HG02938 (cell line): ENCODE results near the gene ENKD1.

ENCODE experiments used
- ATAC-seq: cut with Tn5 transposase; IDR thresholded peaks from one replicate; pipeline ENCODE4 v1.9.1; 2021; ENCODE audit warnings: mild to moderate bottlenecking, moderate library complexity; ENCODE audit not compliant: unreplicated experiment

ENKD1 gene

GRCh38 chr16:67651847-67652246 is 14.7 kb downstream of the ENKD1 start:
- no peak for ATAC-seq

- ATAC-seq, result no peak
Observed at GRCh38 chr16:67651039-67651438, 15.5 kb downstream of the ENKD1 start.

- ATAC-seq, result no peak
Observed at GRCh38 chr16:67650023-67650422, 16.5 kb downstream of the ENKD1 start.

DNA sequence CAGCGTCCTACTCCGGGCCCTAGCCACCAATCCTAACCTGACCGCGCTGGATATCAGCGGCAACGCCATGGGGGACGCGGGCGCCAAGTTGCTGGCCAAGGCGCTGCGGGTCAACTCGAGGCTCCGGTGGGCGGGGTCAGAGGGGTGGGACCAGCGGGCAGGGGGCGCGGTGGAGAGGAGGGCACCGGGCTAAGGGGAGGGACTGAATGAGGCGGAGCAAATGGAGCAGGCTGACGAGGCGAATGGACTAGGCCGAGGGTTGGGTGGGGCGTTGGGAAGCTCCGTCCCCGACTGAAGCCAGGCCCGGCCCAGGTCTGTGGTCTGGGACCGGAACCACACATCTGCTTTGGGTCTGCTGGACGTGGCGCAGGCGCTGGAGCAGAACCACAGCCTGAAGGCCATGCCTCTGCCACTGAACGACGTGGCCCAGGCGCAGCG is 17.0 kb downstream of the ENKD1 start:
- no peak for ATAC-seq

DNA sequence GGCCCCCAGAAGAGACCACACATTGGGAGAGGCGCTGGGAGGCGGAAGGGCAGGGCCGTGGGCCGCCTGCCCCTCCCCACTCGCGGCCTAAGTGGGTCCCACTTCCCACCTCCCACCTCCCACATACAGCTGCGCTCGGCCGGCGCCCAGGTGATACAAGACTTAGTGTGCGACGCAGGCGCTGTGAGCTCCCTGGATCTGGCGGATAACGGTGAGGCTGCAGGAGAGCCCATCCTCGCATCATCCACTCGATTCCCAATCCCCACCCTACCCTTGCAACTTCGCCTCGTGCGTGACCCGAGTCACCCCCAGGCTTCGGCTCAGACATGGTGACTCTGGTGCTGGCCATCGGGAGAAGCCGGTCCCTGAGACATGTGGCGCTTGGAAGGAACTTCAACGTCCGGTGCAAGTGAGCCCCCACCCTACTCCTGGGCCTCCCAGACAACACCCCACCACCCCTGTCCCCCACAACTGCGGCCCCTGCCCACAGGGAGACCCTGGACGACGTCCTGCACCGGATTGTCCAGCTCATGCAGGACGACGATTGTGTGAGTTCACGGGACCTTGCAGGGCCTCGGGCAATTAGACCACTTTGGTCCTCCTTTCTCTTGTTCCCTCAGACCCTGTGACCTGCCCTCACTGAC is 17.7 kb downstream of the ENKD1 start:
- no peak for ATAC-seq

DNA sequence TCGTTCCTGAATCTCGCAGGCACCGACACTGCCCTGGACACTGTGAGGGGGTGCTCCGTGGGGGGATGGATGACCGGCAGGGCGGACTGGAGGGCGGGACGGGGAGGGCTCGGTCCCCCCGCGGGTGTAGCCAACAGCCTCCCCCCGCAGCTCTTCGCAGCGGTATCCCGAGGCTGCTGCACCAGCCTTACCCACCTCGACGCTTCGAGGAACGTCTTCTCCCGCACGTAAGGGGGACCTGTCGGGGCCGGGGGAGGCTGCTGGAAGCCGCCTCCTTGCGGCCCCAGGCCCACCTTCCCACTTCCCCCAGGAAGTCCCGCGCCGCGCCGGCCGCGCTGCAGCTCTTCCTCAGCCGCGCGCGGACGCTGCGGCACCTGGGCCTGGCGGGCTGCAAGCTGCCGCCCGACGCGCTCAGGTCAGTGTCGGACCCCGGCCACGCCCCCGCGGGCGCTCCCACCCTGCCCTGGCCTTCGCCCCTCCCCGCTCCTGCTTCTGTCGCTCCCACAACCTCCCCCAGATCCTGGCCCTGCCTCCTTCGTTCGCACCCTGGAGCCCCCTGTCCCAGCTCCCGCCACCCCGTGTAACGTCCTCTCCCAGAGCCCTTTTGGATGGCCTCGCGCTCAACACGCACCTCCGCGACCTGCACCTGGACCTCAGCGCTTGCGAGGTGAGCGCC is 18.3 kb downstream of the ENKD1 start:
- no peak for ATAC-seq

DNA sequence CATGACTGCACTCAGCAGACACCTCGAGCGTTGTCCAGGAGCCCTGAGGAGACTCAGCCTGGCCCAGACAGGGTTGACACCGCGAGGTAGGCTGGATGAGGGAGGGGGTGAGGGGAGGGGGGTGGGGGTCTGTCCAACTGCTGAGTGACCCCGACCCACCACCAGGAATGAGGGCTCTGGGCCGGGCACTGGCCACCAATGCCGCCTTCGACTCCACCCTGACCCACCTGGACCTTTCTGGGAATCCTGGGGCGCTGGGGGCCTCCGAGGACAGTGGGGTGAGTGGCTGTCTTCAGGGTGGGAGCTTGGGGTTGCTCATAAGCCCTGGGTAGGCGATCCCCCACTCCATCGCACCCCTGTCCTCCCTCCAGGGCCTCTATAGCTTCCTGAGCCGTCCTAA is 18.9 kb downstream of the ENKD1 start:
- ATAC-seq, result no peak

DNA sequence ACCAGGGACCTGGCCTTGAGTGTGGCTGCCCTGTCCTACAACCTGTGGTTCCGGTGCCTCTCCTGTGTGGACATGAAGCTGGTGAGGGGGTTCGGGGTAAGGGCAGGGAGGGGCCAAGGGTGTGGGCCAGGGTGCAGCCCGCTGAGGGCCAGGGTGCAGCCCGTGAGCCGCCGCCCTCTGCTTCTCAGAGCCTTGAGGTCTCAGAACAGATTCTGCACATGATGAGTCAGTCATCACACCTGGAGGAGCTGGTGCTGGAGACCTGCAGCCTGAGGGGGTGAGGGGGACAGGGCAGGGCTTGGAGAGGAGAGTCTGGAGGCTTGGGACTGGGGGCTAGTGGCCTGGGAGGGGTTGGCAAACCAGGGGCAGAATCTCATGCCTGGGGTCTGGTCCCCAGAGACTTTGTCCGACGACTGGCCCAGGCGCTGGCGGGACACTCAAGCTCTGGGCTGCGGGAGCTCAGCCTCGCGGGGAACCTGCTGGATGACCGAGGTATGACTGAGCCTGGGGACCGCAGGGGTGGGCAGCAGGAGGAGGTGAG is 19.4 kb downstream of the ENKD1 start:
- no peak for ATAC-seq

DNA sequence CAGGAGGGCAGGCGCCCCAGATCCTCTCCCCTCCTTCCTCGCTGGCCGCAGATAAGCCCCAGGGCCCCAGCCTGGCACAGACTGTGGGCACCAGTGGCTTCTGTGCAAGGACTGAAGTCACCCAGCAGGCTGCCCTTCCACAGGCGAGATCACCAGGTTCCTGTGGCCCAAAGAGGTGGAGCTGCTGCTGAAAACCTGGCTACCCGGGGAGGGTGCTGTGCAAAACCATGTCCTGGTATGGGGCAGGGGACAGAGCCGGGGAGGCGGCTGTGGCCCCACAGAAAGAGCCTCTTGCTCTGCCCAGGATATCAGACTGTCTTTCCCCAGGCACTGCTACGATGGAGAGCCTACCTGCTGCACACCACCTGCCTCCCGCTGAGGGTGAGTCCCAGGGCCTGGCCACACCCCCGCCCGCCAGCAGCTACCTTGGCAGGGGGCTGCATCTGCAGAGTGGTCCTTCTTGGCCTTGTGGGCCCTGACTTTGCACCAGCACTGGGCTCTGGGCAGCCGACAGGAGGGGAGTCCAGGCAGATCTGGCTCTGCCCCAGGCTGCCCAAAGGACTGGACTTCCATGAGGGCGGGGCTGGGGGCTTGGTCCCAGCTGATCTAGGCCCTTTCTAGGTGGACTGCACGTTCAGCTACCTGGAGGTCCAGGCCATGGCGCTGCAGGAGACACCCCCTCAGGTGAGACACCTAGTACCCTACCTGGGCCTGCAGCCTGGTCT is 21.0 kb downstream of the ENKD1 start:
- no peak for ATAC-seq

GRCh38 chr16:67644038-67644437 is 22.5 kb downstream of the ENKD1 start:
- ATAC-seq, result no peak

DNA sequence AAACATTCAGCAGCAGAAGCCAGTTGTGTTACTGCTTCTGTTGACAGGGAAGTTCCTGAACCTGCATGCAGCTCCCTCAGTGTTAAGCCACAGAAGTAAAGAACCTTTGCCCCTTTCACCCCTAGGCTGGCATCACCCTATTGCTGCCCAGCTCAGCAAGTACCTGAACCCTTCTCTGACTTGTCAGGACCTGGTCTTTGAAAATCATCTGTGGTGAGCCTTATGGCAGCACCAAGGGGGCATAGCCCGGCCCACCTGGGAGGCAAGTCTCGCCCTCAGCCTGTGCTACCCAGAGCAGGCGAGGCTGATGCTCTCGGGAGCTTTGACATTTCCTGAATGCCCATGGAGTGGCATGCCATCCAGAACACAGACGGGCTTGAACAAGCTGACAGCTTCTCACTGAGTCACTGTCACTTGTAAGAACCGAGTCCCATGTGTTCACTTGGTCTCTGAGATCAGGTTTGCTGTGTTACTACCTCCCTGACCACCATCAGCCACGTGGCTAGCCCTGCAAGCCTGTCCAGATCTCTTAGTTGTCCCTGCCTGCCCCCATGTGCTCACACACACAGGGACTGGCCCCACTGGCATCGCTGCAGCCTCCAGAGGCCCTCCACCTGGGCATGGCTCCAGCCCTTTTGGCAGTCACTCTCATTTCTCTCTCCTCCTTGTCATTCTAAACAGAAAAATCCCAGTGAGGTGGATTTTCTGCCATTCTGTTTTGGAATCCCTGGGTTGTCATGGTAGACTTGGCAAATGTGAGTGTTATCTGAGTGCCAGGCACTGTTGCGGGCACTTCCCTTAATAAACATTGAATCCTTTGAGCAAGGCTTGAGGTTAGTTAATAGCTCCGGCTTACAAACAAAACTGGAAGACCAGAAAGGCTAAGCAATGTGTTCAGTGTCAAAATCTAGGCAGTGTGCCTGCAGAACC is 24.5 kb downstream of the ENKD1 start:
- no peak for ATAC-seq

DNA sequence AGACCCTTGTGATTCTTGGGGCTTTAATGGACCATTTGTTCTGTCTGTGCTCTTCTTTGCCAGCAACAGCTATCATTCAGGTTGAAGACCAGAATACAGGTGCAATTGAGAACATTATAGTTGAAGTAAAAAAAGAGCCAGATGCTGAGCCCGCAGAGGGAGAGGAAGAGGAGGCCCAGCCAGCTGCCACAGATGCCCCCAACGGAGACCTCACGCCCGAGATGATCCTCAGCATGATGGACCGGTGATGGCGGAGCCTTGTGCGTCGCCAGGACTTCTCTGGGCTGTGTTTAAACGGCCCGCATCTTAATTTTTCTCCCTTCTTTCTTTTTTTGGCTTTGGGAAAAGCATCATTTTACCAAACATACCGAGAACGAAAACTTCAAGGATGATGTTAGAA is 28.9 kb downstream of the ENKD1 start:
- ATAC-seq, result no peak

DNA sequence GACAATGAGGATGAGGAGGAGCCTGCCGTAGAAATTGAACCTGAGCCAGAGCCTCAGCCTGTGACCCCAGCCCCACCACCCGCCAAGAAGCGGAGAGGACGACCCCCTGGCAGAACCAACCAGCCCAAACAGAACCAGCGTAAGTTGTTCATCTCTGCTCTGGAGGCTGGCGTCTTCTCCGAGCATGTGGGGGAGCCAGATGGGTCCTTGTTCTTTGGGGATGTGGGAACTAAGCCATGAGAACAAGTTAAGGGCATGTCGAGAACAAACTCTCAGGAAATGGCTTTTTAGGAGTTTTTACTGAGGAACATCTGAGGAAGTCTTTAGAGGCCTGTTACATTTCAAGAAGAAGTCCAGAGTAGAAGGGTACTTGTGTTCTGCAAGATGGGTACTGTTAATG is 29.8 kb downstream of the ENKD1 start:
- no peak for ATAC-seq

- ATAC-seq, result no peak
Observed at GRCh38 chr16:67632415-67633172, 34.0 kb downstream of the ENKD1 start.

GRCh38 chr16:67628216-67628615 is 38.3 kb downstream of the ENKD1 start:
- ATAC-seq, result no peak

GRCh38 chr16:67613808-67614207 is 52.7 kb downstream of the ENKD1 start:
- no peak for ATAC-seq
